GM18520 (cell line): ENCODE measurements around the gene INVS.
"Not testable (repeated sequence)": the region's sequence is repeated elsewhere in the genome, so short reads cannot be mapped to it uniquely, and the experiment has no call there.

ENCODE experiments used
- ATAC-seq: cut with Tn5 transposase; IDR thresholded peaks from one replicate; pipeline ENCODE4 v1.9.1; 2021; ENCODE audit not compliant: unreplicated experiment

The INVS gene, protein sequence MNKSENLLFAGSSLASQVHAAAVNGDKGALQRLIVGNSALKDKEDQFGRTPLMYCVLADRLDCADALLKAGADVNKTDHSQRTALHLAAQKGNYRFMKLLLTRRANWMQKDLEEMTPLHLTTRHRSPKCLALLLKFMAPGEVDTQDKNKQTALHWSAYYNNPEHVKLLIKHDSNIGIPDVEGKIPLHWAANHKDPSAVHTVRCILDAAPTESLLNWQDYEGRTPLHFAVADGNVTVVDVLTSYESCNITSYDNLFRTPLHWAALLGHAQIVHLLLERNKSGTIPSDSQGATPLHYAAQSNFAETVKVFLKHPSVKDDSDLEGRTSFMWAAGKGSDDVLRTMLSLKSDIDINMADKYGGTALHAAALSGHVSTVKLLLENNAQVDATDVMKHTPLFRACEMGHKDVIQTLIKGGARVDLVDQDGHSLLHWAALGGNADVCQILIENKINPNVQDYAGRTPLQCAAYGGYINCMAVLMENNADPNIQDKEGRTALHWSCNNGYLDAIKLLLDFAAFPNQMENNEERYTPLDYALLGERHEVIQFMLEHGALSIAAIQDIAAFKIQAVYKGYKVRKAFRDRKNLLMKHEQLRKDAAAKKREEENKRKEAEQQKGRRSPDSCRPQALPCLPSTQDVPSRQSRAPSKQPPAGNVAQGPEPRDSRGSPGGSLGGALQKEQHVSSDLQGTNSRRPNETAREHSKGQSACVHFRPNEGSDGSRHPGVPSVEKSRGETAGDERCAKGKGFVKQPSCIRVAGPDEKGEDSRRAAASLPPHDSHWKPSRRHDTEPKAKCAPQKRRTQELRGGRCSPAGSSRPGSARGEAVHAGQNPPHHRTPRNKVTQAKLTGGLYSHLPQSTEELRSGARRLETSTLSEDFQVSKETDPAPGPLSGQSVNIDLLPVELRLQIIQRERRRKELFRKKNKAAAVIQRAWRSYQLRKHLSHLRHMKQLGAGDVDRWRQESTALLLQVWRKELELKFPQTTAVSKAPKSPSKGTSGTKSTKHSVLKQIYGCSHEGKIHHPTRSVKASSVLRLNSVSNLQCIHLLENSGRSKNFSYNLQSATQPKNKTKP

DNA sequence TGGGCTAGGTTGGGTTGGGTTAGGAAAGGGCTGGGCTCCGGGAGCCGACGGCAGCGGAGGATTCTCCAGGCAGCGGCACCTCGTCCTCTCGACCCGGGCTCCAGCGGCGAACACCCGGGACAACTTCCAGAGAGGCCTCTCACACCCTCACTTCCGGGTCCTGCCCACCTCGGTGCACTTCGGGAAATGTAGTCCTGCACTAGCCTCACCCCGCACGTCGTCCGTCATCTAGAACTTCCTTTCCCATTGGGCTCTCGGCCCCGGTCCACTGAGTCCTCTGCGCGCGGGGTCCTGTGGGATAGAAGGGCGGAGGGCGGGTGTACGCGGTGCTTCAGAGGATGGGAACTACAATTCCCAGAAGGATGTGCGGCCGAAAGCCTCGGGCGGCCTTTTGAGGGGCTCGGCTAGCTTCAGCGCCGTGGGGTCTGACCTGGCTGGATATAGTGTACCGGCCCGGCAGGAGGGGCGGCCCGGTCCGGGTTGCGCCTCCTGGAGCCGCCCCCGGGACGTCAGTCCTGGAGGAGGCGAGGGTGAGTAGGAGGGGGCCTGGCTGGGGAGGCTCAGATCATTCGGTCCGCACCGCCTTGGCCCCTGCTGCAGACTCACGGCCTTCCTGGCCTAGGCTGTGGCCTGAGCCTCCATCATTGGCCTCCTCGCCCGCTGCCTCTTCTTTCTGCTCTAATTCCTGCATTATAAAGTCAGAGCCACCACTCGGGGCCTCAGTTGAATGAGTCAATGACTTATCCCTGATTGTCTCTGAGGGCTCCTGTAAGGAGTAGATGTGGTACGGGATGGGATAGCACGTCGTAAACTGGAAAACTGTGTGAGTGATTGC lies at the start of gene INVS, which contains the start of gene ERP44:
Gene INVS (plus strand): TSS at position 357 of the 835 bp plus-strand sequence. CDS start 5,279 bp downstream, outside the sequence.
Gene ERP44 (minus strand): TSS at position 114 of the 835 bp plus-strand sequence. CDS start 160 bp downstream, outside the sequence.
- peak; percentile 96 for ATAC-seq

DNA sequence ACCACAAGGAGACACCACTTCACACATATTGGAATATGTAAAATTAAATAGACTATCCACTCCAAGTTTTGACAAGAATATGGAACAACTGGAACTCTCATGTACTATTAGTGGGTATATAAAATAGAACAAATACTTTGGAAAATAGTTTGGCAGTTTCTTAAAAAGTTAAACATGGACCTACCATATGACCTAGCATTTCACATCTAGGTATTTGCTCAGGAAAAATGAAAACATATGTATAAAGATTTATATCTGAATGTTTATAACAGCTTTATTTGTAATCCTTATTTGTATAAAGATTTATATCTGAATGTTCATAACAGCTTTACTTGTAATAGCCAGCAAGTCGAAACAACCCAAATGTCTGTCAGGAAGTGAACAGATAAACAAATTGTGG lies 49.5 kb upstream of the INVS start:
- ATAC-seq = no peak

DNA sequence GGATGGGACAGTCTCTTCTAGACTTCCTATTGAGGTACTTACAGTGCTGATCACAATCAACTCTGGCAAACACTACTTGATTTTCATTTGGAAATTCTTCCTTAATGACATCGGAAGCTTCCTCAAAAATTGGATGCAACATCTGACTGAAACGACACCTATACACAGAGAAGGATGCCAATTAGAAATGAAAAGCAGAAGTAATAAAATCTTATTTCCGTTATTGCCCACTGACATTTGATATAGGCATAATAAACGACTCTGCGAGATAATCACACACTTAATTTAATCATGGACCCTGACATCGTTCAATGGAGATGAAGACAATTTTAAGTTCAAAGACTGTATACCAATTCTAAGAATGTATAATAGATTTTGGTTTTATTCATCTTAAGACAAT lies 46.7 kb upstream of the INVS start:
- no peak for ATAC-seq

DNA sequence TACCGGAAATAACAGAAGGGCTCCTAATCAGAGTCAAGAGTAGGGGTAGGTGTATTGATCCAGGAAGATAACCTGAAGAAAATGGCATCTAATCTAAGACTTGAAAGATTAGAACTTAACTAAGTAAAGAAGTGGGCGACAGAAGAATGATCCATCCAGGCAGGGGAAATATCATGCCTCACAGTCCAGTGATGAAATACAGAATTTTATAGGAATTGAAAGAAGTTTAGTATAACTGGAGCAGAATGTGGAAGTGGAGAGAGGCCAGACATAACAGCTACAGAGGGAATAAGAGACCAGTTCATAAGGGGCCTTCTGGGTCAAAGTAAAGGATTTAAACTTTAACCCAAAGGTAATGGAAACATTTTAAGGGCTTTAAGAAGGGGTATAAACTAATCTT lies 42.5 kb upstream of the INVS start:
- no peak for ATAC-seq

DNA sequence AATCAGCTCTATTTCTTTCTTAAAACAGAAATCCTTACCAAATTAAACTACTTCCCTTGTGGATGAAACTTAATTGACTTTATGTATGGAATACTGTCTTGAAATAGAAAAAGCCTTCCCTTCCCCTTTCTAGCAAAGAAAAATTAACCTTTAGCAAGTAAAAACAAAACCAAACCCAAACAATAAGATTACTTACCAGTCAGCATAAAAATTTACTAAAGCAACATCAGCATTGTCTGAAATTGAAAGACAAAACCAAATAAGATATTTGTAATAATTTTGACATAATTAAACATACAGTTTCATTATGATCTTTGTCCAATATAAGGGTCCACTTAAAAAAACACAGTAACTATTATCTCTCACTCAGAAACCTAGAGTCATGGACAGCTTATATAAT lies 41.4 kb upstream of the INVS start:
- ATAC-seq = no peak

DNA sequence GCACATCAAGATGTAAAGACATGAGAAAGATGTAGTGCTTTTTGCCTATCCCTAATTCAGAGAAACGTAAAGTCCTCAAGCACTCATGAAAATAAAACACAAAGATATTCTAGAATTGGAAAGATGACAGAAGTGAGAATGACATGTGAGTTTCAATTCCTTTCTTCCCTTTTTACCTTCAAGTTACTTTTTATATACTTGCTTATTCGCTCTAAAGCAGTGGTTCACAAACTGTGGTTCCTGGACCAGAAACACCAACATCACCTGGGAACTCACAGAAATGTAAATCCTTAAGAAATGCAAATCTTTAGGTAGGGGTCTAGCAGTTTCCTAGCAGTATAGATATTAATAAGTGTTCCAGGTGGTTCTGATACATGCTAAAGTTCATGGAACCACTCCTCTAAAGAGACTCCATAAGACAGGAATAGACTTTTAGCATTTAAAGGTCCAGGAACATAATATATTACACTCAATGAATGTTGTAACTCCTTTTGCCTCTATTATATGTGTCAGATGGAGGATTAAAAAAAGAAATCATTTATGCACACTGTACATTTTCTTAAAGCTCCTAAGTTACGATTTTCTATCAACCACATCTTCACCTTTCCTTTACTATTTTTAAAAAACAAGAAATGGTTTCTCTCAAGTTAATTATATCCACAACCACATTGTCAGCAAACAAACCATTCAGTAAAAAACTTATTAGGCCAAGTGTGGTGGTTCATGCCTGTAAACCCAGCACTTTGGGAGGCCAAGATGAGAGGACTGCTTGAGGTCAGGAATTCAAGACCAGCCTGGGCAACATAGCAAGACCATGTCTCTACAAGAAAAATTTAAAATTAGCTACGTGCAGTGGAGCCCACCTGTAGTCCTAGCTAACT lies 40.1 kb upstream of the INVS start:
- peak; percentile 57 for ATAC-seq

DNA sequence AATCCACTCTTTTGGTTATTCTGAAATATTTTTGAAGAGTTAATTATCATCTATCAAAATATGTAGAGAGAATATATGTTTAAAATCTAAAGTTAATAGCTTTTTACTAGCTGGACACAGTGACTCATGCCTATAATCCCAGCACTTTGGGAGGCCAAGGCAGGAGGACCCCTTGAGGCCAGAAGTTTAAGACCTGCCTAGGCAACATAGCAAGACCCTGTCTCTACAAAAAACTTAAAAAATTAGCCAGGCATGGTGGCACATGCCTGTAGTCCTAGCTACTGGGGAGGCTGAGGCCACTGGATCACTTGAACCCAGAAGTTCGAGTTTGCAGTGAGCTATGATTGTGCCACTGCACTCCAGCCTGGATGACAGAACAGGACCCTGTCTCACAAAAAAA lies 36.4 kb upstream of the INVS start:
- ATAC-seq = not testable (repeated sequence)

DNA sequence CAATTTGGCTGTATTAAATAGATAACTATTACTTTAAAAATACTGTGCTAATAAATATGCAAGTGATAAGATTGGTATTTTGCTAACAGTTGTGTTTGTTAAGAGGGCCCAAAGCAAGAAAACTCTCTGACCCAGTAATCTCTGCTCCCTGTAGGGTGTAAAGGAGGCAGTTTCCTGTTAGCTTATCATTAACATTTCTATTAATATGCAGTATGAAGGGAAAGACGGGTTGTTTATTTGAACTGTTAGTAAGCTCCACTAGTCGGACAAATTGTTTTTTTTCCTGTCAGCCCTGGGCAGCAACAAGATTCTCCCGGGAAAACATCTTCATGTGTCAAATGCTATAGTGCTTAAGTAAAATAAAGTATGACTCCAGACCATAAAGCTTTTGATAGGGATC lies 35.9 kb upstream of the INVS start:
- ATAC-seq = no peak

DNA sequence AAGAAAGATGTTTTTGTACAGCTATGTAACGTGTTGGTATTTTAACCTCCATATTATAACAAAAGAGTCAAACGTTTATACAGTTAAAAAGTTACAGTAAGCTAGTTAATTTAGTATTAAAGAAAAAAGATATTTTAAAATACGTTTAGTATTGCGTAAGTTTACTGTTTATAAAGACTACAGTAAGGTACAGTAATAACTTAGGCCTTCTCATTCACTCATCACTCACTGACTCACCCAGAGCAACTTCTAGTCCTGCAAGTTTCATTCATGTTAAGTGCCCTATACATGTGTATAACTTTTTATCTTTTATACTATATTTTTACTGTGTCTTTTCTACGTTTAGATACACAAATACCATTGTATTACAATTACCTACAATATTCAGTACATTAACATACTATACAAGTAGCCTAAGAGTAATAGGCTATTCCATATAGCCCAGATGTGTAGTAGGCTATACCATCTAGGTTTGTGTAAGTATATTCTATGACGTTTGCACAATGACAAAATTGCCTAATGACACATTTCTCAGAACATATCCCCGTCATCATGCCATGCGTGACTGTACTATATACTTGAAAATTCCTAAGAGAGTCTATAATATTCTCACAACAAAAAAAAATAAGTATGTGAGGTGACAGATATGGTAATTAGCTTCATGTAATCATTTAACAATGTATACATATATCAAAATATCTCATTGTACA lies 34.0 kb upstream of the INVS start:
- ATAC-seq = no peak

DNA sequence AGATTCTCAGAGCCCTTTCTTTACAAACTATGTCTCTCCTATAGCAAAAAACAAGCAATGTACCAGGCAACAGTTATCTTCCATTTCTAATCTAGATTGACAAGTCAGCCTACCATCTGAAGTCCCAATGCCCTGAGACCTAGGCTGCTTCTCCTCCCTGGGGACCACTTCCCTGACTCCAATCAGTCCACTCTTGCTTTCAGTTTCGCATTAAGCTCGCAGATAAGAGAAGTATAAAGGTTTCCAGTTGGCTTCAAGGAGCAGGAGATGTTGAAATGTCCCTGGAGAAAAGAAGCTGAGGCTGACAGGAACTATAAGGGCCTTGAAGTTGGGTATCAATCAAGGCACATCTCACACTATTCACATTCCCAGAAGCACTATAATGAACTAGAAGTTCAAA lies 32.5 kb upstream of the INVS start:
- ATAC-seq = peak; percentile 54

DNA sequence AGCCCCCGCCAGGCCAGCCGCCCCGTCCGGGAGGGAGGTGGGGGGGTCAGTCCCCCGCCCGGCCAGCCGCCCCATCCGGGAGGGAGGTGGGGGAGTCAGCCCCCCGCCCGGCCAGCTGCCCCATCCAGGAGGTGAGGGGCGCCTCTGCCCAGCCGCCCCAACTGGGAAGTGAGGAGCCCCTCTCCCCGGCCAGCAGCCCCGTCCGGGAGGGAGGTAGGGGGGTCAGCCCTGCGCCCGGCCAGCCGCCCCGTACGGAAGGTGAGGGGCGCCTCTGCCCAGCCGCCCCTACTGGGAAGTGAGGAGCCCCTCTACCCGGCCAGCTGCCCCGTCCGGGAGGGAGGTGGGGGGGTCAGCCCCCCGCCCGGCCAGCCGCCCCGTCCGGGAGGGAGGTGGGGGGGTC lies 31.1 kb upstream of the INVS start:
- not testable (repeated sequence) for ATAC-seq

DNA sequence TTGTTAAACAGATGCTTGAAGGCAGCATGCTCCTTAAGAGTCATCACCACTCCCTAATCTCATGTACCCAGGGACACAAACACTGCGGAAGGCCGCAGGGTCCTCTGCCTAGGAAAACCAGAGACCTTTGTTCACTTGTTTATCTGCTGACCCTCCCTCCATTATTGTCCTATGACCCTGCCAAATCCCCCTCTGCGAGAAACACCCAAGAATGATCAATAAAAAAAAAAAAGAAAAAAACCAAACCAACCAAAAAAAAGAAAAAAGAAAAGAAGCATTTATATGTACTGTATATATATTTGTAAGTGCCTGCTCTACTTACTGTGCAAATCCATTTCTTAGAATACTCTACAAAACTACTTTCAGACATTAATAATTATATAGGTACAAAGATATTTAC lies 30.0 kb upstream of the INVS start:
- ATAC-seq = not testable (repeated sequence)

DNA sequence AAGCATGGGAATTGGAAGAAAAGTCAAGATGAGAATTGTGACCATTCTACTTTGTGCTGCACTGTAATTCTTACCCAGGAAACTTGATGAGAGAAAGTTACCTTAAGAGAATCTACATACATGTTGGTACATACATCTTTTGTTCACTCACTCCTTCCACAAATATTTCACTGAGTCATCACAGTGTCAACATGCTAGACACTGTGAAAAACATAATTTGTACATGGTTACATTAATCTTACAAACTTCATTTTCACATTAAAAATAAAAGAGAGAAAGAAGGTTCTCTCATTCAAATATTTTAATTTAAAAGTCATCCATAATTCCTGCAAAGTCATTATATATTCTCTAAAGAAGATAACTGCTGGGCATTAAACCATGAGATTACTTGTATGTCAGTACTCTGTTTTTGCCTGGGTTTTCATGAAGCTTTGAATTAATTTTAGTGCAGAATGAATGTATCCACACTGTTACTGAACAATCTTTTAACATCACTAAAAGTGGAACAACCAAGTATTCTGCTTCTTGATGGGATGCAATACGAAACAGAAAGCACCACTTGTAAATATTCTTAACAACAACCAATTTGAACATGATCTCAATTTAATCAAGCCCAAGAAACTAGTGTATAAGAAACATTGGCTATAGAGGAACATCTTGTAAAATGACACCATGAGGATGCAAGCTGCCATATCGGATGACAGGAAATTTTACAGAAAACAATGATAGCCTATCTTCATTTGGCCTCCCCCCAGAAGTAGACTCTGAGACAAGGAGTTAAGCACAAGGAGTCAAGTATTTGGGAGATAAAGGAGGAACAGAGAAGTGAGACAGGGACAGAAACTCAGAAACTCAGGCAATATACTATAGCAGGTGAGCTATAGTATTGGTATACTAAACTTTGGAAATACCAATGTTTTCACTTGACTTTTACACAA lies 28.7 kb upstream of the INVS start:
- no peak for ATAC-seq

DNA sequence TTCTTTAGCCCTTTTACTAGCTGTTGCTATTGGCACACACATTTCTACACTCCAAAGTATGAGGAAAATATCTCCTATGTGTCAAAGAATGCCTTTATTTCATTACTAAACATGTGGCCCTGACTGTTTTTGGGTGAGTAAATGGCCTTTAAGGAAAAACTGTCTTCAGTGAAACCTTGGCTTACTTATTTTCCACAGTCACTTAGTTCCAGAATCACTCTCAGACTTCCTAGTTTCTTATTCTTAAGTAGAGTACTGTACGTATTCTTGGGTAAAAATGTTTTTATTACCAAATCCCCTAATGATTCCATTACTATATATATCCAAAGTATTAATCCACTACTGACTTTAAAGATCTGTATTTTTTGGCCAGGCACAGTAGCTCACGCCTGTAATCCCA lies 27.8 kb upstream of the INVS start:
- ATAC-seq = no peak

DNA sequence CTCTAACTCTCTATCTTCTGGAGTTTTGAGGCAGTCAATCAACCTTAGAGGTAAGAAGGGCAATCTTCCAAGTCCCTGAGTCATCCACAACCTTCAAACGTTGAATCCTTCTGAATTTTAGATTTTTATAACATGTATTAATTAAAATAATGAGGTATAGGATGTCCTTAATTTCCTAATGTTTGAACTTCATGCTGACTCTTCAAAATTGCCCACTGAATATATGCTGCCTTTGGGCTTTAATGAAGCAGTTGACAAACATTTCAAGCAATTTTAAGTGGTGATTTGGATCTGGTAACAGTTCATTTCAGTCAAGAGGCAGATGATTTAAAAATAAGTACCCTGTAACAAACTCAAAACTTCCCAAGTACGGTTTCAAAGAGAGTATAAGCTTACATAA lies 26.2 kb upstream of the INVS start:
- no peak for ATAC-seq

DNA sequence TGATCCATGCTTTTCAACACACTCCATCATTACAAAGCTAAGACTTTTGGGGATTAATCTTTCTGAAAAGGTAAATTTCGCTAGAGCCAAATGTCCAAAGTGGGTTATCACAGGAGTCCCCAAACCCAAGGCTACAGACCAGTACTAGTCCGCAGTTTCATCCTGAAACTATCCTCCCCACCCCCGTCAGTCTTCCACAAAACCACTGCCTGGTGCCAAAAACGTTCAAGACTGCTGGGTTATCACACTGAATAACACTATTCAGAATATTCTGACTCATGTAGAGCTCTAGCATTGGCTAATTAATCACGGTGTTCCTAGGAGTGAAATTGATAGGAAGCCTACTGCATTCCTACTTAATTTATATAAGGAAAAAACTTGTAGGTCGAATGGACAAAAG lies 24.9 kb upstream of the INVS start:
- ATAC-seq = no peak

DNA sequence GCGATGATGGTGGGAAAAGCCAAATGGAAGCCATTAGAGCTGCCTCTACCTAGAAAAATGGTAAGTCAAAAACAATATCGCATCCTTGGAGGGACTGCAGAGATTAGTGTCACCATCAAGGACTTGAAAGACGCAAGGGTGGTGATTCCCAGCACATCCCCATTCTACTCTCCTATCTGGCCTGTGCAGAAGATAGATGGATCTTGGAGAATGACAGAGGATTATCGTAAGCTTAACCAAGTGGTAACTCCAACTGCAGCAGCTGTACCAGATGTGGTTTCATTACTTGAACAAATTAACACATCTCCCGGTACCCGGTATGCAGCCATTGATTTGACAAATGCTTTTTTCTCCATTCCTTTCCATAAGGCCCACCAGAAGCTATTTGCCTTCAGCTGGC lies 24.1 kb upstream of the INVS start:
- no peak for ATAC-seq

DNA sequence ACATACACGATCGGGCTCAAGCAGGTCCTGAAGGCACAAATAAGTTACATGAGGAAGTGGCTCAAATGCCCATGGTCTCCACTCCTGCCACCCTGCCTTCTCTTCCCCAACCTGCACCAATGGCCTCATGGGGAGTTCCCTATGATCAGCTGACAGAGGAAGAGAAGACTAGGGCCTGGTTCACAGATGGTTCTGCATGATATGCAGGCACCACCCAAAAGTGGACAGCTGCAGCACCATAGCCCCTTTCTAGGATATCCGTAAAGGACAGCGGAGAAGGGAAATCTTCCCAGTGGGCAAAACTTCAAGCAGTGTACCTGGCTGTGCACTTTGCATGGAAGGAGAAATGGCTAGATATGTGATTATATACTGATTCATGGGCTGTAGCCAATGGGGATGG lies 22.8 kb upstream of the INVS start:
- not testable (repeated sequence) for ATAC-seq
